IMR-90 (cell line): ENCODE measurements around the gene SH3BP5. TPM values are rescaled to one million over a fixed set of nuclear protein-coding genes. Genes with fewer than 3 reads are reported as not detected.

Experiments
- ATAC-seq: fragments of 200-7000 bp; cut with Tn5 transposase; 2 replicates; pipeline ENCODE4 v1.9.1; 2020; ENCODE audit warnings: low read depth, mild to moderate bottlenecking, moderate library complexity
- BruUV-seq: library from RNA; stranded (reverse); fragments of 400-500 nt; replicated peaks from 2 replicates; lab custom pipeline; 2021; lab: Mats Ljungman, UMichigan
- CTCF ChIA-PET: fragments of 300-600 bp; formaldehyde crosslinking; extraction: SDS; loops from one replicate; lab custom pipeline; 2021; ENCODE audit warnings: antibody characterized with exemption; lab: Yijun Ruan, JAX
- POLR2A ChIA-PET: fragments of 300-600 bp; sonication (Branson Sonifier 250); formaldehyde crosslinking; loops from one replicate; lab custom pipeline; 2022; ENCODE audit warnings: antibody characterized with exemption; ENCODE audit not compliant: unreplicated experiment; lab: Charles Lee
- DNase-seq: peaks from one replicate; pipeline ENCODE4 v3.0.0; 2013
- H2AFZ ChIP-seq: replicated peaks from 2 replicates; pipeline ENCODE3; 2013; ENCODE audit warnings: low read length, mild to moderate bottlenecking; ENCODE audit not compliant: poor library complexity
- H2AK5ac ChIP-seq: 2 replicates; pipeline ENCODE4 v1.6.1; 2013; ENCODE audit warnings: low read depth, low read length, inconsistent platforms
- H2AK9ac ChIP-seq: replicated peaks from 2 replicates; pipeline ENCODE3; 2013; ENCODE audit warnings: mild to moderate bottlenecking, low read depth, low read length, moderate library complexity; ENCODE audit not compliant: poor library complexity
- H2BK120ac ChIP-seq: 2 replicates; pipeline ENCODE4 v1.6.1; 2013; ENCODE audit warnings: low read depth, low read length, inconsistent platforms
- H2BK15ac ChIP-seq: 3 replicates; pipeline ENCODE4 v1.6.1; 2013; ENCODE audit warnings: low read depth, low read length, inconsistent platforms
- H2BK20ac ChIP-seq: 2 replicates; pipeline ENCODE4 v1.6.1; 2013; ENCODE audit warnings: low read depth, mild to moderate bottlenecking, inconsistent platforms, low read length, moderate library complexity
- H2BK5ac ChIP-seq: 2 replicates; pipeline ENCODE4 v1.6.1; 2013; ENCODE audit warnings: mild to moderate bottlenecking, low read depth, low read length, inconsistent platforms; ENCODE audit not compliant: poor library complexity, severe bottlenecking
- H3K14ac ChIP-seq: replicated peaks from 2 replicates; pipeline ENCODE4 v1.6.1; 2013; ENCODE audit warnings: low read depth, low read length, inconsistent platforms
- H3K18ac ChIP-seq: 2 replicates; pipeline ENCODE4 v1.6.1; 2013; ENCODE audit warnings: low read depth, low read length, control low read depth
- H3K23ac ChIP-seq: 2 replicates; pipeline ENCODE4 v1.6.1; 2013; ENCODE audit warnings: low read depth, low read length, inconsistent platforms
- H3K27ac ChIP-seq: 2 replicates; pipeline ENCODE4 v1.5.1; 2013; ENCODE audit warnings: mild to moderate bottlenecking, control low read depth, low read length; ENCODE audit not compliant: insufficient read depth
- H3K27me3 ChIP-seq: 2 replicates; pipeline ENCODE4 v1.6.1; 2013; ENCODE audit warnings: low read length; ENCODE audit not compliant: control insufficient read depth, insufficient read depth
- H3K36me3 ChIP-seq: 2 replicates; pipeline ENCODE4 v1.6.1; 2013; ENCODE audit warnings: low read length, mixed read lengths; ENCODE audit not compliant: control insufficient read depth, insufficient read depth
- H3K4ac ChIP-seq: 2 replicates; pipeline ENCODE4 v1.6.1; 2013; ENCODE audit warnings: low read depth, low read length, inconsistent platforms
- H3K4me1 ChIP-seq: 2 replicates; pipeline ENCODE4 v1.6.1; 2013; ENCODE audit warnings: low read length, mixed read lengths; ENCODE audit not compliant: control insufficient read depth, insufficient read depth
- H3K4me2 ChIP-seq: 2 replicates; pipeline ENCODE4 v1.6.1; 2013; ENCODE audit warnings: low read depth, mild to moderate bottlenecking, control low read depth, low read length, moderate library complexity
- H3K4me3 ChIP-seq: 2 replicates; pipeline ENCODE4 v1.5.1; 2013; ENCODE audit warnings: low read depth, mild to moderate bottlenecking, control low read depth, low read length, moderate library complexity; ENCODE audit not compliant: insufficient read depth
- H3K56ac ChIP-seq: 2 replicates; pipeline ENCODE4 v1.6.1; 2013; ENCODE audit warnings: low read length, inconsistent platforms; ENCODE audit not compliant: insufficient read depth; ENCODE audit errors: extremely low read depth
- H3K79me1 ChIP-seq, 2 experiments: 2 replicates each; pipeline ENCODE4 v1.6.1; 2013; ENCODE audit warnings: low read length in 2 of 2, inconsistent platforms in 1 of 2, low read depth in 1 of 2
- H3K9ac ChIP-seq: 2 replicates; pipeline ENCODE4 v1.6.1; 2013; ENCODE audit warnings: low read depth, low read length, control low read depth
- H3K9me1 ChIP-seq: 2 replicates; pipeline ENCODE4 v1.6.1; 2013; ENCODE audit warnings: low read length, inconsistent platforms; ENCODE audit not compliant: insufficient read depth
- H3K9me3 ChIP-seq: 2 replicates; pipeline ENCODE4 v1.6.1; 2013; ENCODE audit warnings: low read length; ENCODE audit not compliant: control insufficient read depth, insufficient read depth
- H4K20me1 ChIP-seq: 2 replicates; pipeline ENCODE4 v1.6.1; 2013; ENCODE audit warnings: low read length, inconsistent platforms; ENCODE audit not compliant: insufficient read depth
- H4K5ac ChIP-seq: 2 replicates; pipeline ENCODE4 v1.6.1; 2013; ENCODE audit warnings: mild to moderate bottlenecking, low read depth, low read length, control low read depth
- H4K8ac ChIP-seq, 2 experiments: 2 replicates each; pipeline ENCODE4 v1.6.1; 2013; ENCODE audit warnings: low read depth in 2 of 2, low read length in 2 of 2, control low read depth in 1 of 2, inconsistent platforms in 1 of 2
- H4K91ac ChIP-seq: 2 replicates; pipeline ENCODE4 v1.6.1; 2013; ENCODE audit warnings: low read depth, low read length, inconsistent platforms; ENCODE audit not compliant: insufficient read depth
- CTCF ChIP-seq: conservative IDR thresholded peaks from 2 replicates; pipeline ENCODE4 v1.5.1; 2012; ENCODE audit warnings: mild to moderate bottlenecking, low read depth, low read length, improper control_type of control experiment
- POLR2A ChIP-seq: IDR thresholded peaks from 2 replicates; pipeline ENCODE4 v1.6.1; 2012; ENCODE audit warnings: mild to moderate bottlenecking, low read depth, low read length
- RFX5 ChIP-seq: IDR thresholded peaks from 2 replicates; pipeline ENCODE4 v1.8.0; 2012; ENCODE audit warnings: low read depth, mild to moderate bottlenecking, low read length, moderate library complexity
- WGBS, 2 experiments: methylation state at CpG; one replicate each; pipeline versions ENCODE4 v1.1.5 to v1.1.7; 2013; ENCODE audit warnings: missing lambda C conversion rate in 2 of 2; ENCODE audit not compliant: insufficient read length in 1 of 2; ENCODE audit errors: extremely low coverage in 2 of 2; 5-methylcytosine and 5-hydroxymethylcytosine counted together
- dilution Hi-C: fragments of 300-500 bp; cut with HindIII; formaldehyde crosslinking; loops from one replicate; pipeline ENCODE4 v1.14.3; 2018; ENCODE audit warnings: low sequenced_read_pairs; ENCODE audit not compliant: unreplicated experiment
- in situ Hi-C: fragments of 300-500 bp; cut with MboI; formaldehyde crosslinking; loops from 3 replicates; pipeline ENCODE4 v1.14.3; 2019; ENCODE audit warnings: low sequenced_read_pairs, inconsistent platforms, mixed read lengths
- intact Hi-C: fragments of 100-400 bp; cut with micrococcal nuclease; formaldehyde crosslinking; loops from 2 replicates; pipeline ENCODE4 v1.10.0; 2022
- polyA plus RNA-seq, 3 experiments: library from polyadenylated mRNA; depleted of rRNA; stranded (reverse); fragments of >200 nt; gene quantifications; 2 replicates each; pipeline ENCODE4 v1.2.3, GENCODE V29; 2012; ENCODE audit warnings: low replicate concordance in 1 of 3
- total RNA-seq: library from RNA; depleted of rRNA; stranded (reverse); fragments of >200 nt; gene quantifications from 2 replicates; pipeline ENCODE4 v1.2.3, GENCODE V29; 2012

SH3BP5 gene
- total and polyA plus RNA-seq, 2 of the 4 experiments (the other 2 are of a cell fraction): 14.0 to 23.5 TPM

- Histone ChIP-seq H2BK120ac (no peak overlapping the region), H2BK15ac (no peak overlapping the region), H2BK20ac (no peak overlapping the region), H3K79me1 (peaks cover 24 to 25% of the 10 kb centered on the region in 2 experiments), H3K36me3 (peaks cover 42% of the 10 kb centered on the region), H2AK9ac (no peak overlapping the region), H3K27ac (no peak overlapping the region), H3K4me3 (no peak overlapping the region), H4K20me1 (peaks cover 7% of the 10 kb centered on the region; the same call in 1 of the 2 replicates), H3K9me1 (no peaks in the 10 kb centered on the region; the same call in 1 of the 2 replicates), H4K91ac (no peak overlapping the region), H3K56ac (no peak overlapping the region), H4K5ac (no peak overlapping the region), H3K4me1 (no peaks in the 10 kb centered on the region), H3K23ac (no peak overlapping the region), H3K18ac (no peak overlapping the region), H3K4me2 (no peak overlapping the region), H2BK5ac (no peak overlapping the region), H2AK5ac (no peak overlapping the region), H3K9ac (no peak overlapping the region), H2AFZ (no peak overlapping the region), H3K9me3 (no peaks in the 10 kb centered on the region), H3K4ac (no peak overlapping the region), H4K8ac (no peak overlapping the region), H3K27me3 (no peaks in the 10 kb centered on the region), H3K14ac (no peak overlapping the region)
- intact Hi-C loops: loop anchor here (5.0 kb wide), 1 partner anchor 36 kb away; no protein-coding TSS in a partner anchor
- no peak for ATAC-seq
- WGBS, 2 experiments: no CpG with 5 or more reads among the region's 1 CpG
- ChIA-PET POLR2A (interaction anchor here (0.6 kb wide), 1 partner anchor 11 kb away, joined by 4 read pairs; the partner anchor contains the start of gene CAPN7), CTCF (interaction anchor here (0.7 kb wide), 1 partner anchor 26 kb away, joined by 3 read pairs; no protein-coding TSS in a partner anchor)
- TF ChIP-seq POLR2A (no peak), CTCF (no peak), RFX5 (no peak)
- dilution Hi-C loops: no loop called here
- no TSS peak for BruUV-seq
- no peak for DNase-seq
- in situ Hi-C loops: loop anchor here (25.0 kb wide), 1 partner anchor 279 kb away; the partner anchor contains the start of gene NR2C2
Observed at GRCh38 chr3:15216501-15216900, 115.9 kb downstream of the SH3BP5 start.
